ENCODE measurements around the gene ZNF630.
"Not testable (repeated sequence)": the region's sequence is repeated elsewhere in the genome, so short reads cannot be mapped to it uniquely, and the experiment has no call there.

DNA sequence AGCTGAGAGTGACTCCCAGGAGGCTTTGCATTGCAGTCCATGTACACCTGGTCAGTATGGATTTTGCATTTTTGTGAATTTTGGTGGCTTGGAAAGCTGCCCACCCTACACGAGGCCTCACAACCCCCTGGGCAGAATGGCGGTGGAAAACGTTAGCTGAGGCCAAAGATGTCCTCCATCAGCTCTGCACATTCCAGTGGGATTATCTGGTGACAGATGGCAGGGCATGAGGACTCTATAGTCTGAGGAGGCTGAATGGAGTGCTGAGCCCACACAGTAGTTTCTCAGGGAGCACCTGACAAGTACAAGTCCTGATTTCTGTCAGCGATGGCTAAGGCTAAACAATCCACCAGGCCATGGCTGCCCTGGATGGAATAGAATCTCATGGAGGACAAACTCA is 43.9 kb downstream of the ZNF630 start:
- TF ChIP-seq SUZ12 (IDR thresholded peaks at IDR 0.05; ENCODE audit: extremely low read depth, insufficient read depth, insufficient read length); YY1 (IDR thresholded peaks at IDR 0.05; ENCODE audit: insufficient read depth, insufficient read length); ZNF274 (IDR thresholded peaks at IDR 0.05; ENCODE audit: low read depth, low read length): not testable (repeated sequence)

Data from NT2/D1 (cell line).